GM19455 (cell line): ENCODE results near the gene SIL1.
"Not testable (repeated sequence)": the region's sequence is repeated elsewhere in the genome, so short reads cannot be mapped to it uniquely, and the experiment has no call there.

ENCODE experiments used
- ATAC-seq: cut with Tn5 transposase; IDR thresholded peaks from one replicate; pipeline ENCODE4 v1.9.1; 2021; ENCODE audit not compliant: unreplicated experiment

Gene SIL1

DNA sequence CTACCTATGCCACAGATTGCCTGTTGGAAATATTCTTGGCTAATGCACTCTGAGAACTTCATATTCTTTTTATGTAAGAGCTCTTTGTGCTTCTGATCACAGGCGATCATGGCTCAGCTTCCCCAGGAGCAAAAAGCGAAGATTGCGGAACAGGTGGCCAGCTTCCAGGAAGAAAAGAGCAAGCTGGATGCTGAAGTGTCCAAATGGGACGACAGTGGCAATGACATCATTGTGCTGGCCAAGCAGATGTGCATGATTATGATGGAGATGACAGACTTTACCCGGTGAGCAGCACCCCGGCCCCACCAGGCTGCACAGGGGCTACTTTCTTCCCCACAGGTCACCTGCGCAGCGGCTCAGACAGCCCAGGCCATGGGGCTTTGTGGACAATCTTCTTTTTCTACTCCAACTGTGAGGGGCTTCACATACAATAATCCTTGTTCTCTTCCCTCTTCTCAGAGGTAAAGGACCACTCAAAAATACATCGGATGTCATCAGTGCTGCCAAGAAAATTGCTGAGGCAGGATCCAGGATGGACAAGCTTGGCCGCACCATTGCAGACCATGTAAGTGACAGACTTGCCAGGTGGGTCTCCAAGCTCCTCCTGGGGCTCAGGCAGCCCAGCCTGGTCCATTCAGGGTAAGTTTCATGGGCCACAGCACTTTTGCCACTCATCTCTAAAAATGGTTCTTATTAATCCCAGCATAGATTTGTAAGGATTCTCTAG is 267.6 kb downstream of the SIL1 start:
- no peak for ATAC-seq

DNA sequence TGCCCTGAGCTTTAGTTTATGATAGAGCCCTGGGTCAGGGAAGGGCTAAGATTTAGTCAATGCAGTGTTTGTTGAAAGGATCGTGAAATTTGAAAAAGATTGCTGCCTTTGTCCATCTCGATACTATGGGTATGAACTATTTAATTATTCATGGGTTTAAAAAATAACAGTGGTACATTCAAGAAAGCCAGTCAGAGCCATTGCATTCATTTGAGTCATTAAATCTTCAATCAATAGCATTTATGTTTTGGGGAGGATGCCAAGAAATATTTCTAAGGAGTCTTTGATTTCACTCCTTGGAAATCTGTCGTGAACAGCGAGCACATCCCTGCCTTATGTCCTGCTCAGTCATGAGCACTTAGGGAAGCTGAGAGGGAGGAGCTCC is 268.6 kb downstream of the SIL1 start:
- no peak for ATAC-seq

DNA sequence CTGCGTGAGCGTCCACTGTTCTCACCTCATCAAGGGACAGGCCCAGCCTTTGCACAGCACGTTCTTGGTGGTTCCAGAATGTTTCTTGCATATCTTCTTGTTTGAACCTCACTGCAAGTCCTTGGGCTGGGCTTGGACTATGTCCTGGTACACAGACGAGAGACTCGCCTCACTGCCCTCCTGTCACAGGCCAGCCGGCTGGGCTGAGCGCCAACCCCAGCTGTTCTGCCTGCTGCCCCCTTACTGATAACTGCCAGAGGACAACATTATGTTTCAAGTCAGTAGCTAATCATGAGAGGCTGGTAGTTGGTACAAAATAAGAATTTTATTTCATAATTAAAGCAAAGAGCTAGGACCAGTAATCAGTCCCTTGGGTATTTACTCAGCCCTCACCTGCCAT is 270.2 kb downstream of the SIL1 start:
- ATAC-seq, result no peak

DNA sequence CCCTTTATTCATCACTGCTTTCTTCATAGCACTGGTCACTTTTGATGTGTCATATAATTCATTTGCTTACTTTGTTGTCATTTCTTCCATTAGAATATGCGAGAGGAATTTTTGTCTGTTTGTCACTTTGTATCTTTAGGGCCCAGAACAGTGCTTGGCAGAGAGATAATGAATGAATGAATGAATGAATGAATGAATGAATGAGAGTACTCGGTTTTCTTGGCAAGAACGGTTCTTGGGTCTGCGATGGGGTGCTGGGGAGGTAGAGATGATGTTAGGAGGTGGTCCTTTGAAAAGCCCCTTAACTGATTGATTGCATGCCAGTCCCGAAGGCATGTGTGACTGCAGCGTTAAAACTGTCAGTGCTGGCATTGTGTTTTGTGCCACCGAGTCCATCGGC is 270.6 kb downstream of the SIL1 start:
- ATAC-seq, result no peak

DNA sequence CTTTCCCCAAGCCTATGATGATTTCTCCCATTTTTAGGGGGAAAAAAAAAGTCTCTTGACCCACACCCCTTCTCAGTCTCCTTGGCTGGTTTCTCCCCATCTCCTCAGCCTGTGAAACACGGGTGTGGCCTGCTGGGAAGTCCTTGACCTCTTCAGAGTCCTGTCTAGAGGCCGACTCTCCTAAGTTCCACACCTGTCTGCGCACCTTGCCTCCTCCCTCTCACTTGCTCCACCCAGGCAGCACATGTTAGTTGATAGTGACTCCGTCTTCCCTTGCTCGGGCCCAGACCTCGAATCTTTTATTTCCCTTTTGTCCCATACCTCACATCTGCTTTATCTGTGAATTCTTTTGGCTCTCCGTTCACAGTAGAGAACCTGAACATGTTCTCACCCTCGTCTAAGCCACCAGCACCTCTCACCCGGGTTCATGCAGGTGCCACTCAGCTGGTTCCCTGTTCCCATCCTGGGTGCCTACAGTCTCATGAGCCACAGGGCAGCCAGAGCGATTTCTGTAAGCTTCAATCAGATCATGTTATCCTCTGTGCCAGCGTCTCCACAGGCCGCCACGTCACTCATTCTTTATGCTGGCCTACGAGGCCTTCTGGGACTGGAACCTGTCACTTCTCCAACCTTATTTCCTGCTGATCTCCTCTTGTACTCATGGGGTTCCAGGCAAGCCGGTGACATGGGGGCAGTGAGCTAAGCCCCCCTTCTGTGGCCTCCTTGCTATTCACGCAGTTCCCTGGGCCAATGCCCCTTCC is 271.3 kb downstream of the SIL1 start:
- ATAC-seq, result no peak

DNA sequence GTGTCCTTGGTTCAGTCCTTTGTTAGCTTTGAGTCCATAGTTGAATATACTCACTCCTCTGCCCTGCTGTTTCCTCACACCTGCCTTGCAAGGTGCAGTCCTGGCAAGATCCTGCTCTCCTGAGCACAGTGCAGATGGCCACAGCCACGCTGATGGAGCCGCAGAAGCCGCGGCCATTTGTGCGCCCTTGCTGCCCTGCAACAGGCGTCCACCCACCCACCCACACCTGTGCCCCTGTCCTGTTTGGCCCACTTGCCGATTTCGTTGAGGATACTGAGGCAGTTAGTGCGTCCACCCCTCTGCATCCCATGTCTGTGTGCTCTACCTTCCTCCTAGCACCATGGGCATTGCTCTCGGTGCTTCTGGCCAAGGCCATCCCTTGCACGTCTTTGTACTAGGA is 271.9 kb downstream of the SIL1 start:
- ATAC-seq, result no peak

DNA sequence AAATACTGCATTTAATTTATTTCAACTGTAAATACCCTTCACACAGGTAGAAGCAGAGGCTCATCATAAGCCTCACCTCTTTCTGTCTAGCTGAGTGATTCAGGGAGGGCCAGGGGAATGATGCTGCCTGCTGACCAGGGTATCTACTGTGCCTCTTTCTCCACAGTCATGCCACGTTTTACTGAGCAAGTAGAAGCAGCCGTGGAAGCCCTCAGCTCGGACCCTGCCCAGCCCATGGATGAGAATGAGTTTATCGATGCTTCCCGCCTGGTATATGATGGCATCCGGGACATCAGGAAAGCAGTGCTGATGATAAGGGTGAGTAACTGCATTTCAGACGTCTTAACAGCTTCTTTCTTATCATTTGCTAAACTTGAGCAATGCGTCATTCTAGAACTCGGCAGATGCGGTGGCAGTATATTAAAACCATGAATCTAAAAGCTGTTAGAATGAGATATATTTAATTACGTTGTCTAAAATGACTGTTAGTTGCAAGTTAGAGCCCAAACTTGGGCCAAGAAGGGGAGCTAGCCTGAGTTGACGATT is 273.0 kb downstream of the SIL1 start:
- ATAC-seq, result no peak

DNA sequence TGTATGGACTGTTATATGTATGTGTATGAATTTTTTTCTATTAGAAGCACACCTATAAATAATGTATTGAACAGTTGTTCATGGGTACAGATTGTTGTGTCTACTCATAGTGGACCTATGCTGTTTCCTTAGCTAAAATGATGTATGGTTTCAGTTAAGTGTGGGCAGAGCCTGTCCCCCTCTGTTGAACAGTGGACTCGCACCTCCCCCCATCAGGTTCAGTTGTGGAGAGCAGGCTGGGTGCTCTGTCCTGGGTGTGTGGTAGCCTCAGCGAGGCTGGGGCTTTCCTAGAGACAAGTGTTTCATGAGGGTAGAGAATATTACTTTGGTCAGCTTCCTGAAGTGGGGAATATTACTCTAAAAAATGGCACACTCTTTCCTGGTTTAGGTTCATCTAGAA is 275.7 kb downstream of the SIL1 start:
- no peak for ATAC-seq

DNA sequence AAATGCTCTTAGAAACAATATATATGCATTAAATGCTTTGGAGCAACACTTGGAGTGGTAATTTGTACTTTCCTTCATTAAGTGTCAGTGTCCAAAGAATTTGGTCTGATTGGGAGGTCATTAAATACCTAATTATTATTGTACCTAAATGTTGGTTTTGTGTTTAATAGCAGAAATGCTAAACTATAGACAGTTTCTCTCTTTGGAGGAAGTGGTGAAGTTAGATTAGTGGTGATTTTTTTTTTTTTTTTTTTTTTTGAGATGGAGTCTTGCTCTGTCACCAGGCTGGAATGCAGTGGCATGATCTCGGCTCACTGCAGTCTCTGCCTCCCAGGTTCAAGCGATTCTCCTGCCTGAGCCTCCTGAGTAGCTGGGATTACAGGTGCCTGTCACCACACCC is 276.8 kb downstream of the SIL1 start:
- ATAC-seq, result not testable (repeated sequence)

DNA sequence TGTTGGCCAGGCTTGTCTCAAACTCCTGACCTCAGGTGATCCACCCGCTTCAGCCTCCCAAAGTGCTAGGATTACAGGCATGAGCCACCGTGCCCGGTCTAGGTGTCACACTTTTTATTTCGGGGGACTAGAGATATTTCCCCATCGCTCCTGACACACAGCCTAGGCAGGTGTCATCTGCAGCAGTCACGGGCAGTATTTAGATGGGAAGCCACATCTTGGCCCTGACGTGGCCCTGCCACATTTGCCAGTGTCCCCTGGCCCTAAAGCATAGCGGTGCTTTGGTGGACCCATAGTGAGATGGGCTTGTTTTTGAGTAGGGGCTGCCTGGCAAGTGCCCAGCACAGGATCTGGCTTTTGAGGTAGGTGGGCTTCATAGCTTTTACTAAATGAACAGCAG is 278.0 kb downstream of the SIL1 start:
- no peak for ATAC-seq

DNA sequence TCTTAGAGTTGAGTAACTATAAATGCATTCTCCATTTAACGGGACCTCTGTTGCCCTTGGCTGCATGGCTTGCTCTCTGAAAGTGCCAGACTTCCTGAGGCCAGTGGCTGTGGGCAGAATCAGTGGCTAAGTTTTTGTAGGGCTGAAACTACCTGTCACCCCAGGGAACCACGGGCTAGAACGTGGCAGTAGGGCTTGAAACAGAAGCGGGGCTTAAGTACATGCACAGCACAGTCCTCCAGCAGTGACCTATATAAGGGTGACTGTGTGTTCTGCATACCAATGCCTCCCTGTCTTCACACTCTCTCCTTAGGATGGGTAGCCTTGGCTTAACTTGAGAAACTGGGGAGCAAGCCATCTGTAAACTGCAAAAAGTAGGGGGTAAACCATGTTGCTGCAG is 279.5 kb downstream of the SIL1 start:
- no peak for ATAC-seq

DNA sequence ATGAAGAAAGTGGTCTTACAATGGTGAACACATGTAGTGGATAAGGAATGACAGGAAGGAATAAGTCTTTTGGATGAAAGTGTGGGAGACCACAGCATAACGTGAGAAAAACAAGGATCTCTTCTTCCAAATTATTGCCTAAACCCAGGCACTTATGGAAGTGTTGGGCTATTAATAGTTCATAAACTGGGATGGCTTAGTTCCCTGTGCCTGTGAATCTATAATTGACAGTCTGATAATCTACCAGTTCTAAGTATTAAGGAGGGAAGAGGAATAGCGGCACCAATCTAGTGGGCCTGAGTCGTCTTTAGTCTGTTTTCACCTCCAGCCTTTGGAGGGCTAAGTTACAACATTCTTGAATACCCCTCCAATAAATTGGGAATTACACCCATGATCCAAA is 283.8 kb downstream of the SIL1 start:
- no peak for ATAC-seq

DNA sequence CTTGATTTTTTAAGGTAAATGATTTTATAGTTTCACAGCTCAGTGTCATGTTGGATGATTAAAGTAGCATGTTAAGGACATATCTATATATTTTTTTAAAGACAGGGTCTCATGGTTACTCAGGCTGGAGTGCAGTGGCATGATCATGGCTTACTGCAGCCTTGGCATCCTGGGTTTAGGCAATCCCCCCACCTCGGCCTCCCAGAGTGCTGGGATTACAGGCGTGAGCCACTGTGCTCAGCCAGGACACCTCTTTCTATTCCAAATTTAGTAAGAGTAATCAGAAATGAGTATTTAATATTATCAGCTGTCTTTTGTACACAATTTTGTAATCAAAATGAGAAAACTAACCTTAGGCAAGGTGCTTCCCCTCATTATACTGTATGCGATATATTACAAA is 284.4 kb downstream of the SIL1 start:
- ATAC-seq, result no peak

DNA sequence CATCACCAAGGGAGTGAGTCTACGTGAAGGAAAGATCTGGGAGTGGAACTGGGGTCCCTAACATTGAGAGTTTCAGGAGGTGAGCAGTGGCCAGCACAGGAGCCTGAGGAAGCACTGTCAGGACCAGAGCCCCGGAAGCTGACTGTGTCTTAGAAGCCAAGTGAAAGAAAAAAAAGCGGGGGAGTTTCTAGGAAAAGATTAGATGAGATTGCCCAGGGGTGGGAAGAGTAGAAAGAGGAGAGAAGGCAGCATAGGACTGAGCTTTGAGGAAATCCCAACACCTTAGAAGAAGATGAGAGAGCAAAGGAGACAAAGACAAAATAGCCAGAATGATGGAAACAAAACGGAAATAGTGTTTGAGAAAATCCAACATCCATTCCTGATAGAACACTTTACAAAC is 286.1 kb downstream of the SIL1 start:
- no peak for ATAC-seq

DNA sequence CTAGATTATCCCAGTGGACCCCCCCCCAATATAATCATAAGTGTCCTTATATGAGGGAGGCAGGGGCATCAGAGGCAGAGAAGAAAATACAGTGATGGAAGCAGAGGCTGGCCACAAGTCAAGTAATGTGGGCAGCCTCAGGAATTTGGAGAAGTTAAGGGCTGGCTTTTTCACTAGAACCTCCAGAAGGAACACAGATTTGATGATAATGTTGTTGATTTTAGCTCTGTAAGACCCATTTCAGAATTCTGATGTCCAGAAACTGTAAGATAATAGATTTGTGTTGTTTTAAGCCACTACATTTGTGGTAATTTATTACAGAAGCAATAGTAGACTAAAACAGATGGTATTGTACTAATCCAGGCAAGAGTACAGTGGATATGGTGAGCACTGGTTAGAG is 286.7 kb downstream of the SIL1 start:
- no peak for ATAC-seq

DNA sequence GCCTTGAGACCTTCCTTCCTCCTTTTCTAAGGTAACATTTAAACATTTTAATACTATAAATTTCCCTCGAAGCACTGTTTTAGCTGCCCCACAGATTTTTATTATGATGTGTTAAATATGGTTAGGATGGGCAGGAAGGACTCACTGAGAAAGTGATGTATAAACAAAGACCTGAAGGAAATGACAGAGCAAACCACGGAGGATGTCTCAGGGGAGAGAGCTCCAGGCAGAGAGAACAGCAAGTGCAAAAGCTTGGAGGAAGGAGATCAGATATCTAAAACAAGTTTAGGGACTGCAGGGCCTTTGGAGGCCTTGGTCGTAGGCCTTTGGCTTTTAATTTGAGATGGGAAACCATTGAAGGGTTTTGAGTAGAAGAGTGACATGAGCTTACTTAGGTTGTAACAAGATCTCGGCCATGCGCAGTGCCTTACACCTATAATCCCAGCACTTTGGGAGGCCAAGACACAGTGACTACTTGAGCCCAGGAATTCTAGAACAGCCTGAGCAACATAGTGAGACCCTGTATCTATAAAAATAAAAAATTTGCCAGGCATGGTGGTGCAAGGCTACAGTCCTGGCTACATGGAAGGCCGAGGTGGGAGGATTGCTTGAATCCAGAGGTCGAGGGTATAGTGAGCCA is 287.5 kb downstream of the SIL1 start:
- no peak for ATAC-seq

DNA sequence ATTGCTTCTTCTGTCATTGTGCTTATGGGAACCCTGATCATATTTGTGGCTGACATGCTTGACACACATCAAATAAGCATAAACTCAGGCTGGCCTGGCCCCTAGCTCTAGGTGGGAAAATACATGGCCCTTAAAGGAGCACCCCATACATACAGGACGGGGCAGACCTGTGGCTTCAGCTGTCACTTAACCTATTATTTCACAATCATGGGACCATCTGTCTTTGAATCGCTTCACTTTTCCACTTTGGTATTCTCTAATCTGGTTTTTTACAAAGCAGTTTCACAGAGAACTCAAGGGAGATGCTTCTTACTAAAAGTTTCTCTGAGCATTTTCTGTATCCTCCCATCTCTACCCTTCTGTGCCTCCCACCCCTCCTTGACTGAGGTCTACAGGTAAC is 288.4 kb downstream of the SIL1 start:
- ATAC-seq, result no peak

DNA sequence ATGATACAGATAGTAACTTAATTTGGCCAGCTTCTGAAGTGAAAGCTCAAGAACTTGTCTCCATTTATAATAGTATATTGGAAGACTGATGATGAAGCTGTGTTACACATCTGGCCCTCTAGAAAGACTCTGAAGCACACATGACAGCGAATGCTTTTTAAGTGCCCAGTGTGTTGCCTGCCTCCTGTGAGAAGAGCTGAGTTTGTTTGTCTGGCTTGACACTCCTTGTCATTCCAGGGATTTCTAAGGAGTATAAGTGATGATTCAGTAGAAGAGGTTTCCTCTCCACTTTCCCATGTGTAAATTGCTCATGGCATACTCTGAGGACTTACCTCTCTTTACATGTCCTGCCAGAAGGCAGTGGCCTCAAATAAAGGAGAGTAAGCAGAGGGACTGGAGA is 292.6 kb downstream of the SIL1 start:
- no peak for ATAC-seq

DNA sequence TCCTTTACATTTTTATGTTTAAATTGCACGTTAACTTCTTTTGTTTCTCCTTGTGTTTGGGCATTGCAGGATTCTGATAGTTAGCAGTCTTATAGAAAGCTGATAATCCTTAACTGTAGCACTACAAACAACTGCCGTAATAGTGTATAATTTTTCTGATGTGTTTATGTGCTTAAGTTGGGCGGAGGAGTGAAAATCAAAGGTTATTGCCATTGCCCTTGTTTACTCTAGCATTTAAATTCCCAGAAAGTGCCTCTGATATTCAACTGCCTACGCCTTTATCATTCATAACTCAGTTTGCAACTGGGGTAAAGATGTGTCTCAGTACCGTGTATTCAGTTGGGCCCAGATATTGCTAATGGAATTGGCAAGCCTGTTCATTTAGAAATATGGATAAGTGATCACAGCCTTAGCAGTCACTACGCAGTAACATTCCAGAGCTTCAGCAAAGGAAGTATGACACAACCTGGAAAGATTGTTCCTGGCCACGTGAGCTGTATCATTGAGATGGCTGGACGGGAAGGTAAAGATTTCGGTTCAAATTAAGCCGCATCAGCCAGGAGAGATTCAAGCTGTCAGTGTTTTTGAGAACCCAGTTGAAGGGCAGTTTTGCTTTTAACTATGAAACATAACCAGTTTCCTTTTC is 294.9 kb downstream of the SIL1 start:
- ATAC-seq, result no peak

DNA sequence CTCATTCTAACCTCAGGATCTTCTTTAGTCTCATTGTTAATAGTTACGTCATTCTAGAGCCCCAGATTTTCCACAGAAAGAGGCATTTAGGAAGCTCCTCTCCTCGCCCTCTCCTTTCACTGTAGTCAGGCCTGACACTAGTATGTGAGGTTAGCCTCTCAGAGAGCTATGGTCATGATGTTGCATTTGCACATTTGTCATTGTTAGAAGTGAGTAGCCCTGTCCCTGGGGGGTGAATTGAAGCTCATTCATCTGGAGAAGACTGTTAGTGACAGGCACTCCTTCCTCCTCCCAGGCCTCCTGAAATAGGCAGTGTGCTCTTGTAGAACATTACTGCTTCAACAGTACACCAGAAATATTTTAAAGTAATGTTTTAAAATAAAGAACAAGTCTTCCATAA is 296.5 kb downstream of the SIL1 start:
- no peak for ATAC-seq

DNA sequence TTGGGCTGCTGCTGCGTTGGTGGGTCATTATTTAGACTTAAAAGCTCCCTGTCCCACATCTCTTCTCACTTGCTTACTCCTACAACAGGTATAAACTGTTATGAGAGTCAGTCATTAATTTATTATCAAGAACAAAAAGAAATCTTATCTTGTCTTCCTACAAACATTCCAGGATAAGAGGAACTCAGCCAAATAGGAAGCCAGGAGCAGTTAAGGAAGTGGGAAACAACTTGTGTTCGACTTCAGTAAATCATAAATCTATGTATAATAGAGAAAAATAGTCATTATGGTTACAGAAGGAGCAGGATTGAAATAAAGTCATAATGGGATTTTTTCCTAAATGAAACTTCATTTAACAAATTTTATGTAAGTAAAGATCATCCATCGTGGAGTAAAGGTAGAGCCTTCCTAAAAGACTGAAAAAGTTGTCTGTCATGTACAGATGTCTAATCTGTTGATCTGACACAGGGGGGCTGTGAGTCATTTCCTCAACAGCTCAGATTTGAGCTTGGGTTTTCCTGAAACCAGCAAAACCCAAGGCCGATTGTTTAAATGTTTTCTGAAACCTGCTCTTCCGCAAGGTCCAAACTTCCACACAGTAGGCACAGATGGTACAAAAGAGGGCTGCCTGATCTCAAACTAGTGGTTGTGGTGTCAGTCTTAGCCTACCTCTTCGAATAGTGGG is 297.7 kb downstream of the SIL1 start:
- no peak for ATAC-seq
